Skeletal muscle tissue (tissue), 4 donors: ENCODE results near the gene ANO6. TPM values are rescaled to one million over a fixed set of nuclear protein-coding genes. Genes with fewer than 3 reads are reported as not detected.
"Not testable (repeated sequence)": the region's sequence is repeated elsewhere in the genome, so short reads cannot be mapped to it uniquely, and the experiment has no call there.

Experiments
- H3K27ac ChIP-seq: one replicate; pipeline ENCODE4 v1.7.0; 2013; ENCODE audit warnings: mild to moderate bottlenecking, low read depth, low read length, inconsistent platforms
- H3K27me3 ChIP-seq, 3 donors: one replicate each; pipeline ENCODE4 v1.7.0; 2013; ENCODE audit warnings: low read length in 3 of 3; ENCODE audit not compliant: control insufficient read depth in 3 of 3, insufficient read depth in 3 of 3
- H3K36me3 ChIP-seq, 3 donors: one replicate each; pipeline ENCODE4 v1.7.0; 2013; ENCODE audit warnings: low read length in 3 of 3; ENCODE audit not compliant: control insufficient read depth in 3 of 3, insufficient read depth in 3 of 3
- H3K4me1 ChIP-seq, 3 donors: one replicate each; pipeline ENCODE4 v1.7.0; 2013; ENCODE audit warnings: low read length in 3 of 3, mild to moderate bottlenecking in 3 of 3; ENCODE audit not compliant: control insufficient read depth in 3 of 3, insufficient read depth in 3 of 3
- H3K4me3 ChIP-seq, 3 donors: one replicate each; pipeline ENCODE4 v1.7.0; 2013; ENCODE audit warnings: low read length in 3 of 3
- H3K9ac ChIP-seq, 3 donors: one replicate each; pipeline ENCODE4 v1.7.0; 2013; ENCODE audit warnings: low read length in 3 of 3, mild to moderate bottlenecking in 3 of 3, moderate library complexity in 2 of 3, low read depth in 1 of 3
- H3K9me3 ChIP-seq, 3 donors: one replicate each; pipeline ENCODE4 v1.7.0; 2013; ENCODE audit warnings: low read length in 3 of 3; ENCODE audit not compliant: control insufficient read depth in 3 of 3
- total RNA-seq: library from RNA; depleted of rRNA; stranded (reverse); fragments of >200 nt; gene quantifications from one replicate; pipeline ENCODE4 v1.2.3, GENCODE V29; 2014
- donor health status: Osteomylitis.

The ANO6 gene
- total RNA-seq, 1 donor from 2014 or later: 50.6 TPM

DNA sequence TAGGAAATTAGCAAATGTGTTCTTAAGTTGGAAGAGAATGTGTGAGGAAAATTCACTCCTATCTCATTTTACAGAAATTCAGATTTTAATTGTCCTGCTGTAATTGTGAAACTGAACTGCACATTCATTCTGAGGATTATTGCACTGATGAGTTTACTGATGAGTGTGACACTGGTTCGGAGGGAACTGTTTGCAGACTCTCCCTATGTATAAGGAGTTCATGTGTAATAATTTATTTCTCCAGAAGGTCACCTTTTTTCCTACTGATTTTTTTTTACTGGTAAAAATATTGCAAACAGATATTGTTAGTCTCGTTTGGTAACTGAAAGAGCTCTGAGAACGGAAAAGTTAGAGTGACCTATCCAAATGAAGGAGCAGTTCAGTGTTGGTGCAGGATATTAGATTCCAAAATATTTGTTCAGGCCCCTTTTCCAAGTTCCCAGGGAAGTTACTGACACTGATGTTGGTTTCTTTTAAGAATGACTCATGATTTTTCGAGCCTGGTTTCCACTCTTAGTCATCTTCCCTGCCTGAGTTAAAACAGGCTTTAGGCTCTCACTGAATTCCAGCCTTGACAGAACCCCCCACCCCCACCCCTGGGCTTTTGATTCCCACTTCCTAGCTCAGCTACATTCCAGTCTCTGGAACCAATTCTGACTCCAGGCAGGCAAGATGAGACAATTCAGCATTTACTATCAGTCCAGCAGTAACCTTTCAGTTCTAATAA lies 18.4 kb downstream of the ANO6 start:
- Histone ChIP-seq H3K4me1 (peaks cover 44 to 50% (median 44%) of the 10 kb centered on the region in 3 donors), H3K9me3 (no peaks in the 10 kb centered on the region), H3K36me3 (no peaks in the 10 kb centered on the region), H3K9ac (peak overlapping the region; percentile 18 to 58 (median 45)), H3K27me3 (no peaks in the 10 kb centered on the region), H3K27ac (peak overlapping the region; percentile 91), H3K4me3 (peak overlapping the region; percentile 2 to 59 (median 2))

- Histone ChIP-seq H3K4me3 (peak overlapping the region; percentile 1 to 61 (median 18)), H3K36me3 (no peaks in the 10 kb centered on the region), H3K4me1 (peaks cover 44 to 50% (median 44%) of the 10 kb centered on the region in 3 donors), H3K27me3 (no peaks in the 10 kb centered on the region), H3K9ac (peak overlapping the region; percentile 18 to 81 (median 58)), H3K9me3 (no peaks in the 10 kb centered on the region), H3K27ac (peak overlapping the region; percentile 91)
Measured at GRCh38 chr12:45235087-45236025, 19.5 kb downstream of the ANO6 start.

- not testable (repeated sequence) for H3K4me3 ChIP-seq, H3K36me3 ChIP-seq, H3K9me3 ChIP-seq, H3K27ac ChIP-seq, H3K9ac ChIP-seq, H3K27me3 ChIP-seq
- peaks cover 41 to 48% (median 42%) of the 10 kb centered on the region in 3 donors for H3K4me1 ChIP-seq
Measured at GRCh38 chr12:45236383-45236782, 20.5 kb downstream of the ANO6 start.

GRCh38 chr12:45242180-45242579 lies 26.3 kb downstream of the ANO6 start:
- Histone ChIP-seq H3K9ac (no peak overlapping the region), H3K27me3 (no peaks in the 10 kb centered on the region), H3K9me3 (no peaks in the 10 kb centered on the region), H3K36me3 (no peaks in the 10 kb centered on the region), H3K27ac (no peak overlapping the region), H3K4me1 (peaks cover 7 to 13% (median 12%) of the 10 kb centered on the region in 3 donors), H3K4me3 (no peak overlapping the region)

DNA sequence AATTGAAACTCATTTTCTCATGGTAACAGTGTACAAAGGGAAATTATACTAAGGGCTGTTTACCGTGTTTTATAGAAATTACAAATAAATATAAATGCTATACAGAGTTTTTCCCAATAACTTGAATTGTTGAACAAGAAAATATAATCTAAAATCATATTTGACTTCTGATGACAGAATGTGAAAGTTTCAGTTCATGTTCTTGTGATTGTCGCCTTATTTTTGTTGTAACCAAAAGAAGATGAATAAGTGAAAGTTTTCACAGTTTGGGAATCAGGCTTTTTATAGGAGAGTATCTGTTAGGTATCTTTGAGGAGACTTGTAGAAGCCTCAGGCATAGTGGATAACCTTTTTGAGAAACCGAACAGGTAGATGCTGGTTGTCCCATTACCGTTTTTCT lies 28.1 kb downstream of the ANO6 start:
- Histone ChIP-seq H3K4me1 (peaks cover 9 to 17% (median 12%) of the 10 kb centered on the region in 3 donors), H3K27me3 (no peaks in the 10 kb centered on the region), H3K9me3 (no peaks in the 10 kb centered on the region), H3K9ac (no peak overlapping the region), H3K4me3 (no peak overlapping the region), H3K27ac (peak overlapping the region; percentile 61), H3K36me3 (no peaks in the 10 kb centered on the region)

DNA sequence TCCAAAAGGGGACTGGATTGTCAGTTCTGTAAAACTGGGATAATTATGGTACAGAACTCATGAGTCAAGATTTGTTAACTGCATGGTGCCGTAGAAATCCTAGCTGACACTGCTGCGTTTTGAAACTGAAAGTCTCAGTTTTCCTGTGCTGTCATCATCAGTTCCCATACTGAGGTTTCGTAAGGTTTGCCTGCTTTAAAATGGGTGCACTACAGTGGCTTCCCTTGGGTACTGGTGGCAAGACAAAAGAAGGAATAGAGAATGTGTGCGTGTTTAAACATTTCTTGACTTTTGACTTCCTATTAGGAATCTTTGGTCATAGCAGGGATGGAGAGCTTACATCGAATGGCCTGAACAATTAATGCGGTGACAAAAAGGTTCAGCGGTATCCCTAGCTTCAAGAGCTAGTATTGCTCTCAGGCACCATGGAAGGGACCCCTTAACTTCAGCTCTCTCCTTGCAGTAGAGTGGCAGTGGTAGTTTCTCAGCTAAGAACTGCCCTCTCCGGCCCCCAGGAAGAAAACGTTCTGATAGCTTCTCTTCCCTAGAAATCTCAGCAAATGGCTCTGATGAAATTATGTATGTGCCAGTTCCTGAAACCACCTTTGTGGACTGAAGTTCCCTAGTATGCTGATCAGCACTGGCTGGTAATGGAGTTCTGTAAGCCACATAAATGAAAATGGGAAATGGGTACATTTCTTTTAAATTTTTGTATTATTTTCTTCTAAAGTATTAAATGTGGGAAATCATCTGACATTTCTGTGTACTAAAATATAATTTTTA lies 28.9 kb downstream of the ANO6 start:
- peak overlapping the region in 2 of 3 donors; percentile 5 to 46 for H3K9ac ChIP-seq
- H3K36me3 ChIP-seq: no peaks in the 10 kb centered on the region
- no peaks in the 10 kb centered on the region for H3K9me3 ChIP-seq
- peaks cover 9 to 20% (median 12%) of the 10 kb centered on the region in 3 donors for H3K4me1 ChIP-seq
- peak overlapping the region in 1 of 3 donors; percentile 19 for H3K4me3 ChIP-seq
- H3K27ac ChIP-seq: peak overlapping the region; percentile 61
- no peaks in the 10 kb centered on the region for H3K27me3 ChIP-seq

DNA sequence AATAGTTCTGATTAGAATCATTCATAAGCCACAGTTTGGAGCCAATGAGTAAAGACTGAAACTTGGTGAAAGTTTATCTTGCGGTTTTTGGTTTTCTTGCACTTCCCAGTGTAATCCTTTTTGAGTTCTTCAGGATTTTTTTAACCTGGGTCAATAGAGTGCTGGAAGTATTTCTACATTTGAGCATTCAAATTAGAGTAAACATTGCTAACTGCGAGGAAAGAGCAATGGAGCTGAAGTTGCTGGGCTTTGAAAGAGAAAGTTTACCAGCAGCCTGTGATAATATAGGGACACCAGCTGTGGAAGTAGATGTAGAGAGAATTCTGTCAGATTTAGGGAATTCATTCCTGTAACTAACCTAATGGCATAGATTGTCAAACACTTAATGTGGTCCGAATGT lies 30.3 kb downstream of the ANO6 start:
- Histone ChIP-seq H3K27me3 (no peaks in the 10 kb centered on the region), H3K27ac (no peak overlapping the region), H3K9ac (no peak overlapping the region), H3K4me1 (peaks cover 9 to 20% (median 12%) of the 10 kb centered on the region in 3 donors), H3K9me3 (no peaks in the 10 kb centered on the region), H3K4me3 (no peak overlapping the region), H3K36me3 (no peaks in the 10 kb centered on the region)

- peaks cover 6 to 14% (median 9%) of the 10 kb centered on the region in 3 donors for H3K4me1 ChIP-seq
- H3K36me3 ChIP-seq: no peaks in the 10 kb centered on the region
- no peak overlapping the region for H3K9ac ChIP-seq
- H3K4me3 ChIP-seq: no peak overlapping the region
- no peak overlapping the region for H3K27ac ChIP-seq
- H3K9me3 ChIP-seq: no peaks in the 10 kb centered on the region
- H3K27me3 ChIP-seq: no peaks in the 10 kb centered on the region
Measured at GRCh38 chr12:45247589-45247988, 31.7 kb downstream of the ANO6 start.

- Histone ChIP-seq H3K36me3 (no peaks in the 10 kb centered on the region), H3K4me3 (no peak overlapping the region)
Measured at GRCh38 chr12:45248095-45248494, 32.2 kb downstream of the ANO6 start.

More at GRCh38 chr12:45248095-45248494, 32.2 kb downstream of the ANO6 start:
- H3K27me3 ChIP-seq: no peaks in the 10 kb centered on the region
- no peak overlapping the region for H3K9ac ChIP-seq
- H3K9me3 ChIP-seq: no peaks in the 10 kb centered on the region
- peaks cover 6 to 14% (median 9%) of the 10 kb centered on the region in 3 donors for H3K4me1 ChIP-seq
- H3K27ac ChIP-seq: no peak overlapping the region
